ENCODE measurements around the gene EML5.
"Not testable (repeated sequence)": the region's sequence is repeated elsewhere in the genome, so short reads cannot be mapped to it uniquely, and the experiment has no call there.

Gene EML5

GRCh38 chr14:88792473-88793258, at the start of gene EML5:
TSS of gene EML5 (minus strand) at chr14:88792953. CDS start at chr14:88792503, 450 bp downstream.
- DNase-seq (ENCODE audit: low spot score): peak; percentile 82

- DNase-seq (ENCODE audit: low spot score): no peak
These were observed 49.7 kb upstream of the EML5 start for GRCh38 chr14:88842414-88842813.

GRCh38 chr14:88841741-88842140, 49.0 kb upstream of the EML5 start:
- DNase-seq (ENCODE audit: low spot score): no peak

GRCh38 chr14:88840926-88841325, 48.2 kb upstream of the EML5 start:
- DNase-seq (ENCODE audit: low spot score): no peak

- DNase-seq (ENCODE audit: low spot score): no peak
These were observed 45.3 kb upstream of the EML5 start for GRCh38 chr14:88838015-88838414.

- no peak for DNase-seq (ENCODE audit: low spot score)
These were observed 44.7 kb upstream of the EML5 start for GRCh38 chr14:88837495-88837894.

GRCh38 chr14:88835661-88836060, 42.9 kb upstream of the EML5 start:
- no peak for DNase-seq (ENCODE audit: low spot score)

- no peak for DNase-seq (ENCODE audit: low spot score)
These were observed 42.2 kb upstream of the EML5 start for GRCh38 chr14:88834883-88835431.

GRCh38 chr14:88831284-88831683, 38.5 kb upstream of the EML5 start:
- no peak for DNase-seq (ENCODE audit: low spot score)

GRCh38 chr14:88829685-88830302, 37.0 kb upstream of the EML5 start:
- no peak for DNase-seq (ENCODE audit: low spot score)

GRCh38 chr14:88829188-88829587, 36.4 kb upstream of the EML5 start:
- DNase-seq (ENCODE audit: low spot score): no peak

GRCh38 chr14:88825503-88825902, 32.8 kb upstream of the EML5 start:
- no peak for DNase-seq (ENCODE audit: low spot score)

- DNase-seq (ENCODE audit: low spot score): no peak
These were observed 32.3 kb upstream of the EML5 start for GRCh38 chr14:88825078-88825458.

- DNase-seq (ENCODE audit: low spot score): peak; percentile 88
These were observed 31.7 kb upstream of the EML5 start, which contains the start of gene TTC8 for GRCh38 chr14:88824314-88825077. TSS of gene TTC8 (plus strand) at chr14:88824651. CDS start at chr14:88824708, 57 bp downstream.

- DNase-seq (ENCODE audit: low spot score): no peak
These were observed 31.2 kb upstream of the EML5 start for GRCh38 chr14:88823968-88824313.

GRCh38 chr14:88821888-88822287, 29.1 kb upstream of the EML5 start:
- no peak for DNase-seq (ENCODE audit: low spot score)

GRCh38 chr14:88821378-88821777, 28.6 kb upstream of the EML5 start:
- DNase-seq (ENCODE audit: low spot score): no peak

GRCh38 chr14:88819674-88820073, 26.9 kb upstream of the EML5 start:
- DNase-seq (ENCODE audit: low spot score): not testable (repeated sequence)

- no peak for DNase-seq (ENCODE audit: low spot score)
These were observed 25.3 kb upstream of the EML5 start for GRCh38 chr14:88818018-88818417.

GRCh38 chr14:88815980-88816379, 23.2 kb upstream of the EML5 start:
- no peak for DNase-seq (ENCODE audit: low spot score)

GRCh38 chr14:88808359-88808758, 15.6 kb upstream of the EML5 start:
- DNase-seq (ENCODE audit: low spot score): no peak

- DNase-seq (ENCODE audit: low spot score): no peak
These were observed 11.7 kb upstream of the EML5 start for GRCh38 chr14:88804477-88804876.

GRCh38 chr14:88804035-88804434, 11.3 kb upstream of the EML5 start:
- no peak for DNase-seq (ENCODE audit: low spot score)
